ENCODE data around the gene CHST8. TPM values are rescaled to one million over a fixed set of nuclear protein-coding genes. Genes with fewer than 3 reads are reported as not detected.

Gene CHST8
- total RNA-seq, 2 experiments from 2014 or later = not detected

DNA sequence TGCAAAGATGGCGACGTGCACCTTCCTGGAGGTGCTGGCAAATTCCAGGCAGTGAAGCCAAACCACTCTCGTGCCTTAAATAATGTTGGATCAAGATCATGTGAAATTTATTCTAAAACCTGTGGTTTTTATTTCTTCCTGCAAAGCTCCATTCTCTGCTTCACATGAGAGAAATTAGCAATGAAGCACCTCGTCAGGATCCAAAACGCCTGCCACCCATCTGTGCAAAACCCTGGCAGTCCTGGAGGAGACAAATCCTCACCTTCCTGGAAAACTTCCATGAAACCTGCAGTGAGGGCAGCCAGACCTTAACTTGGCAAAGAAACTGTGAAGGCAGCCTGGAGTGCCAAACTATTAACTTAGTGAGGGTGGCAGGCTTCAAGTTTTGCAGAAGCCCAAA lies 47.6 kb downstream of the CHST8 start:
- H3K36me3 Mint-ChIP-seq = no peaks in the 10 kb centered on the region
- peaks cover 8% of the 10 kb centered on the region for H3K27me3 Mint-ChIP-seq
- no peak for DNase-seq
- no peaks in the 10 kb centered on the region for H3K4me1 Mint-ChIP-seq
- H3K27ac Mint-ChIP-seq = no peak overlapping the region
- no peaks in the 10 kb centered on the region for H3K9me3 Mint-ChIP-seq
- H3K4me3 Mint-ChIP-seq = no peak overlapping the region

DNA sequence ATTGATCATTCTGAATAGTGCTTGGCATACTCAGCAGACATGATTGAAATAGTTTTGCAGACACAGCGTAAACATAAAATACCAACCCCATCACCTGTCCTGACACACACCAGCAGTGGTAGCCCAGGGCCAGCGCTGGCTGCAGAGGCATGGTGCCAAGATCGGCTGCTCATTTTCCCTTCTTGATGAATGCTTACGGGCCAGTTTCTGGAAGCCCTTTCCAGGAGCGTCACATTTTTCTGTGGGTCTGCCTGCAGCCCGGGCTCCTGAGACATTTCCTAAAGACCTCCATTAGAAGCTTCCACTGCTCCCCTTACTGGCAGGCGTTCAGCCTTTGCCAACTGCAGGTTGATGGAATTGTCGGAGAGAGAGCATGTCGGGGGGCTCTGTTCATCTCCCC lies 48.6 kb downstream of the CHST8 start:
- no peak overlapping the region for H3K27ac Mint-ChIP-seq
- no peak for DNase-seq
- H3K36me3 Mint-ChIP-seq = no peaks in the 10 kb centered on the region
- no peaks in the 10 kb centered on the region for H3K4me1 Mint-ChIP-seq
- H3K4me3 Mint-ChIP-seq = no peak overlapping the region
- H3K9me3 Mint-ChIP-seq = no peaks in the 10 kb centered on the region
- H3K27me3 Mint-ChIP-seq = peaks cover 5% of the 10 kb centered on the region

DNA sequence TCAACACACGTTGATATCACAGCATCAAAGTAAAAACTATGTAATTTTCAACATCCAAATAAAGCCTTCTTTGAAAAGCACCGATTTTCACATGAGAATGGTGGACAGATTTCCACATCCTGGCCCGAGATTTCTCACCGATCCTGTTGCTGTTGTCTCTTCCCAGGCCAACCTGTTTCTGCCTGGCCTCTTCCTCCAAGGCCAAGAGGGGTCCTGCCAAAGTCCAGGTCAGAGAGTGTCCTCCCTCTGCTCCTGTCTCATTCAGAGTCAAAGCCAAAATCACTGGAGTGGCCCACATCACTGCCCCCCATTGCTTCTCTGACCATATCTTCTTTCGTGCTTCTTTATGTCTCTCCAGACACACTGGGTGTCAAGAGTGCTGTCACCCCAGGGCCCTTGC lies 49.5 kb downstream of the CHST8 start:
- Mint-ChIP-seq H3K36me3 (no peaks in the 10 kb centered on the region), H3K27ac (no peak overlapping the region), H3K4me1 (no peaks in the 10 kb centered on the region), H3K9me3 (no peaks in the 10 kb centered on the region), H3K27me3 (peaks cover 5% of the 10 kb centered on the region), H3K4me3 (no peak overlapping the region)
- DNase-seq = no peak

DNA sequence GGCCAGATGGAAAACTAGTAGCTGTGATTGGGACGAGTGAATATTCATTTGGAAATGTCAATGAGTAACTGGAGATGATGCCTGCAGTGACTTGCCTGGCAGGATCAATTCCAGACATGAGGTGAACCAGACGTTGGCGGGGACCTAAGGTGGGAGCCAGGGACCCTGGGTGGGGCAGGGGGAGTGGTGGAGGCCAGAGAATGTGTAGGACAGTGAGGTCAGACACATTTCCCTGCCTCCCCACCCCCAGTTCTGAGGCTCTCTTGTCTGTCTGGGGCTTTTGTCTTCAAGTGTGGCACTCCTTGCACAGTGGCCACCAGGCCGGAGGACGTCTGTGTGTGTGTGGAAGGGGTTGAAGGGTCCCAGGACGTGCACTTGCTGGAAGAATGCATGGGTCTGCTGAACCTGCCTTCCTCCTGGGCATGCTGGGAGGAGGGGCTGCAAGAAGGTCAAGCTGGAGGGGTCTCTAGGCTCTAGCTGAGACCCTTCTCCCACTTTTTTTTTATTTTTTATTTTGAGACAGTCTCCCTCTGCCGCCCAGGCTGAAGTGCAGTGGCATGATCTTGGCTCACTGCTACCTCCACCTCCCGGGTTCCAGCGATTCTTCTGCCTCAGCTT lies 51.6 kb downstream of the CHST8 start:
- Mint-ChIP-seq H3K9me3 (no peaks in the 10 kb centered on the region), H3K4me3 (no peak overlapping the region), H3K27ac (no peak overlapping the region), H3K36me3 (no peaks in the 10 kb centered on the region), H3K27me3 (peaks cover 7% of the 10 kb centered on the region), H3K4me1 (no peaks in the 10 kb centered on the region)
- no peak for DNase-seq

DNA sequence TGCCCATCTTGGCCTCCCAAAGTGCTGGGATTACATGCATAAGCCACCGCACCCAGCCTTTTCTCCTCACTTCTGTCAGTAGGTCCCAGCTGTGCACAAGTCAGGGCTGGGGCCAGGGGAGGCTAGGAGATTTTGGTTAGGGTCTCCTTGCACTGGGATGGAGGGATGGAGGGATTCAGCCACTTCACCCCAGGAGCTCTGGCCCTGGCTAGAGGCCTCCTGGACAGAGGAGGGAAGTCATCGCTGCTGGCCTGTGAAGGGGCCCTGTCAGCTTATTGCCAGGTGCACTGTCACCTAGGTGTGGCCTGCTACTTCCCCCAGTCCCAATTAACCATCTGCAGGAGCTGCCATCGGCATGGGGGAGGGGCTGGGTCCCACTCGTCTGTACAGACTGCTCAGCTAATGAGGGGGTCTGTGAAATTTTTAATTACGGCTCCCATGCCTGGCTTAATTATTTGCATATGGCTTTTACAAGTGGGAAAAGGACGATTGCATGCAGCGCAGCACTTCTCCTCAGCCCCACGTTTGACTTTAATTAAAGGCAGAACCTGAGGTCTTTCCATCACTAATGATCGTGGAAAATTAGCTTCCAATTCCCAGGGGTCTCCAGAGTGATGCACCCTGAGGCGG lies 52.4 kb downstream of the CHST8 start:
- Mint-ChIP-seq H3K4me1 (no peaks in the 10 kb centered on the region), H3K36me3 (no peaks in the 10 kb centered on the region), H3K27ac (no peak overlapping the region), H3K27me3 (peaks cover 8% of the 10 kb centered on the region), H3K9me3 (no peaks in the 10 kb centered on the region), H3K4me3 (no peak overlapping the region)
- DNase-seq = no peak

DNA sequence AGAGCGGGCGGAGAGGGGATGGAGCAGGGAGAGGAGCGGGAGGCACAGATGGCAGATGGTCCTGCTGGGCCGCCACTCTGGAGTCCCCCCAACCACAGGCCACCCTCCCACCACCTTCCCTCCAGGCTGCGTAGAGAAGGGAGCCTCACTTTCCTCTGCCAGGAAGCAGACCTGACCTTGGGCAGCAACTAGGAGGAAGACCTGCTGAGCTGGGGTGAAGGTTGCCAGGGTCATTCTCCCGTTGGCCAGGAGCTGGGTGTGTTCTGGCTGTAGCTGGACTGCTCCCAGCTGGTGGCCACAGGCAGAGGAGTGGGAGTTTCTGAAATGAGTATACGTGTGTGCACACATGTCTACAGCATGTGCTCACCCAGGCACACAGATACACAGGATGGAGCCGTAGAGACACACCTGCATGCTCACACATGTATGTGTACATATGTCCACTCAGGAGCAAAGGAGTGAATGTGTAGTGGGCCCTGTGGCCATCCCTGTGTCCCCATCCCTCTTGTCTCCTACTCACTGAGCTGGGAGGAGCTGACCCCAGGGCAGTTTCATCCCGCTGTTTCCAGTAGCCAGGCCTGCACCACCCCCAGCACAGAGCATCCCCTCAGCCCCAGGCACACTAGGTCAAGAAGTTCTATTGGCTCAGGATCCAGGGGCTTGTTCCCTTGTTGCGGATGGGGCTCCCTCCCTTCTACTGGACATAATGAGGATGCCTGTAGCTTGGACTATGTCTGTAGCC lies 53.0 kb downstream of the CHST8 start:
- peaks cover 13% of the 10 kb centered on the region for H3K27me3 Mint-ChIP-seq
- no peaks in the 10 kb centered on the region for H3K4me1 Mint-ChIP-seq
- H3K9me3 Mint-ChIP-seq = no peaks in the 10 kb centered on the region
- no peaks in the 10 kb centered on the region for H3K36me3 Mint-ChIP-seq
- no peak overlapping the region for H3K27ac Mint-ChIP-seq
- no peak overlapping the region for H3K4me3 Mint-ChIP-seq
- DNase-seq = no peak

DNA sequence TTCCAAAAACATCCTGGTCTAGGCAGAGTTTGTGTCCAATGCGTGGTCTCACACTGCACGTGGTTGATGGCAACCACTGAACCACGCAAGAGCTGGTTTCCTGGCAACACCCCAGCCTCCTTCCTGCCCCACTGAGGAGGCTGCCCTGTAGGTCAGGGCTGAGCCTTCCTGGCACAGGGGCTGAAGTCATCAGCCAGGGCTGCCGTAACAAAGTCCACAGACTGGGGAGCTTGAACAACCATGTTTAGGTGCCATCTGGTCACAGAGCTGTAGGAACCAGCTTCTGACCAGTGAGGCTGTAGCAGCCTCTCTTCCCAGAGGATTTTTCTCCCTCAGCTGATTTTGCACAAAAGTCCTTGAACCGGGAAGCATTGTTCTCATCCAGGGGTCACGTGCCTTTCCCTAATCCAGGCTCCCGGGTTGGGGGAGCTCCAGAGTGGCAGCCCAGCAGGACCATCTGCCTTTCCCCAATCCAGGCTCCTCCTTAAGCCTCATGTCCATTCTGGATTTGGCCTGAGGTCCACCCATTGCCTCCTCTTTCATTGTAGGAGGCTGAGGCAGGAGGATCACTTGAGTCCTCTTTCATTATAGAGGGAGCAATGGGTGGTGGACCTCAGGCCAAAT lies 53.9 kb downstream of the CHST8 start:
- no peaks in the 10 kb centered on the region for H3K4me1 Mint-ChIP-seq
- no peaks in the 10 kb centered on the region for H3K36me3 Mint-ChIP-seq
- no peak overlapping the region for H3K4me3 Mint-ChIP-seq
- no peaks in the 10 kb centered on the region for H3K9me3 Mint-ChIP-seq
- H3K27me3 Mint-ChIP-seq = peaks cover 15% of the 10 kb centered on the region
- H3K27ac Mint-ChIP-seq = no peak overlapping the region
- DNase-seq = no peak

DNA sequence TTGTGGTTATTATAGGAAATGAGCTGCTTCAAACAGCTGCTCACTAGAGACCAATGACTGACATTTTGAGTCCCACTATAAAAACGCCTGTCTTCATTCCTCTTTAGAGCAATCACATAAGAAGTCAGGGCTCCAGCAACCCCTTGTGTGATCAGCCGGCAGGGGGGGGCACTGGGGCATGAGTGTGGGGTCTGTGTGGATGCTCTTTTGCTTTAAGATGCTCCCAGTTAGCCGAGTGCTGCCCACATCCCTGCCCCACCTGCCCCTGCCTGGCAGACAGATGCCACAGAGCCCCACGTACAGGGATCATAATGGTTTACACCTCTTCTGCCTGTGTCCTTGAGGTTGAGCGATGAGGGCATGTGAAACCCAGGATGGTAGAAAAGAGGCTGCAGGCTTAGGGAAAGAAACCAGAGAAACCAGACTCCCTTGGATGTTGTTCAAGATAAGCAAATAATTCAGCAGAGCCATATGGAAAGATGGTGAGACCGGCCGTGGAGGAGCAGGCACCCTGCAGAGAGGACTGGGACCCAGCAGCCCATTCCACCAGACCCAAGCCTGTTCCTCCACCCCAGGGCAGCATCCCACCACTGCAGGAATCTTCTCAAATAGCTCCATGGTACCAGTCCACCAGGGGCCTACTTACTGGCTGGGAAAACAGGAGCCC lies 55.4 kb downstream of the CHST8 start:
- DNase-seq = no peak

DNA sequence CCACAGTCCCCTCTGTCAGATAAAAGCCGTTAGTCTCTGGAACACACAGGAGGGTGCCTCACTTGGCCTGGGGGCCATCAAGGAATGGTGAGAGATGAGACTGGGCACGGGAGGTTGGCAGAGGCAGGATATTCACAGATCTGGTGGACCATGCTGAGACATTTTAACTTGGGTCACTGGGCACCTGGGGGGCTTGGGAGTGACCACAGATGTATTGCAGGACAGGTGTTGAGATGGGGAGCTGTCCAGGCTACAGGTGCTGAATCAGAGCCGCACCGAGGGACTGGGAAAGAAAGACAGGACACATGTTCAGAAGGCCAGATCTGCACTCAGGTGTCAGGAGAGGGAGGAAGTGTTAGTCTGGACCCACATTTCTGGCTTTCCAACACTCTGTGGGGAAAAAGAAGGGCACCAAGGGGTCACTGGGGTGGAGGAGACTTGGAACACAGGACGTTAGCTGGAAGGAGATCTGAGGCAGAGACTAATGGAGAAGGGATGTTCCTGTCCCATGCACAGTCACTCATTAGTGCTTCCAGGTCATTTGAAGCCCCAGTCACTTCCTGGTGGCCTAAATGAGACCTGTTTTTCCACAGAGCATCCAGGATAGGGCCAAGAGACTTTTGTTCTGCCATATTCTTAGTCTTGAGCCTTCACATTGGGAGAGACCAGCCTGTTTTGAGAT lies 56.1 kb downstream of the CHST8 start:
- Mint-ChIP-seq H3K27me3 (peaks cover 21% of the 10 kb centered on the region), H3K27ac (no peak overlapping the region)
- no peak for DNase-seq

More for the DNA sequence above, 55.4 kb downstream of the CHST8 start:
- Mint-ChIP-seq H3K36me3 (no peaks in the 10 kb centered on the region), H3K27ac (no peak overlapping the region), H3K4me1 (no peaks in the 10 kb centered on the region), H3K27me3 (peaks cover 15% of the 10 kb centered on the region), H3K4me3 (no peak overlapping the region), H3K9me3 (no peaks in the 10 kb centered on the region)

DNA sequence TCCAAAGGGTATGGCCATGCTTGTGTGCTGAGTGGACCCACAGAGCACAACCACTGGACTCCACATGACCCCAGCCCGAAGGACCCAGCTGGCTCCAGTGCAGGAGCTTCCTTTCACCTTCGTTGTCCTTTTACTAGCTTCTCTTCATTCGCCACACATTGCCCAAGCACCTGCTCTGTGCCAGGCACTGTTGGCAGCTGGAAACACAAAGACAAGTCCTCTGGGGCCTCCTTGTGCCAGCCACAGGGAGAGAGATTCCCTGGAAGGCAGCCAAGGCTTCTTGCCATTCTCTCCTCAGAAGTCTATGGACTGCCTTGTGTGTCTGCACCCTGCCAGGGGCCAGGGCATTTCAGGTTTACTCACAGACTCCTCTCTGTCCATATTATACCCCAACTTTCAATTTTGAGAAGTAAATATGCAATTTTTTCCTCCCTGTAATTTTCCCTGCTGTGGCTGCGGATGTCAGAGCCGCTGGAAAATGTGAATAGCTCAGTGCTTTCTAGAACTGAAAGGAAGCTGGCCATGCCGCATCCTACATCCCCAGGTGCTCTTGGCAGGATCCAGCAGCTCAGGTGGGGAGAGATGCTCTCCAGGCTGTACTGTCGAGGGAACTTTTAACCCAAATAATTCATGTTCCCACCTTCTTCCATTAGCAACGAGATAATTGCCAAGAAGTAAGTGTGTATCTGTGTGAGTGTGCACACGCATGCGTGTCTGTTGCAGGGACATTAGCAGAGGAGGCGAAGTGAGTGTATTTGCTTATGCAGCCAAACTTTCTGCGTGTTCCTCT lies 57.2 kb downstream of the CHST8 start:
- no peak for DNase-seq
- Mint-ChIP-seq H3K27ac (no peak overlapping the region), H3K4me1 (no peaks in the 10 kb centered on the region), H3K27me3 (peaks cover 29% of the 10 kb centered on the region), H3K9me3 (no peaks in the 10 kb centered on the region), H3K36me3 (no peaks in the 10 kb centered on the region), H3K4me3 (no peak overlapping the region)

More for the DNA sequence above, 56.1 kb downstream of the CHST8 start:
- H3K4me1 Mint-ChIP-seq = no peaks in the 10 kb centered on the region
- H3K36me3 Mint-ChIP-seq = no peaks in the 10 kb centered on the region
- no peaks in the 10 kb centered on the region for H3K9me3 Mint-ChIP-seq
- H3K4me3 Mint-ChIP-seq = no peak overlapping the region

DNA sequence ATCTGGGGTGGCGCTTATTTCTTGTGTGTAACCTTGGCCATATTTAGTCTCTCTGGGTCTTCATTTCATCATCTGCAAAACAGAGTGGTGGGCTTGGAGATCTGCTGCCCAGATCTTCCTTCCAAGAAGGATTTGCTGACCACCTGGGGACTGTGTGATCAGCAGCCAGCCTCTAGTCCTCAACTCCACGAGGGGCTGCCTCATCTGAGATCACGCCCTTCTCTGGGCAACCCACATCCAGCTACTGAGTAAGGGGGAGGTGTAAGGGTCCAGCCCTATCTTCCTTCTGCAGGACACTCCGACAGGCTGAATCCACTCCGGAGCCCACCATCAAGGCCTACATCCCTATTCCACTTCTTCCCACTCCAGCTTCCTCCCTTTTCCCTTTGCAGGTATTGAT lies 57.9 kb downstream of the CHST8 start:
- no peaks in the 10 kb centered on the region for H3K36me3 Mint-ChIP-seq
- peaks cover 33% of the 10 kb centered on the region for H3K27me3 Mint-ChIP-seq
- no peak for DNase-seq
- H3K4me1 Mint-ChIP-seq = no peaks in the 10 kb centered on the region
- no peaks in the 10 kb centered on the region for H3K9me3 Mint-ChIP-seq
- no peak overlapping the region for H3K4me3 Mint-ChIP-seq
- no peak overlapping the region for H3K27ac Mint-ChIP-seq

DNA sequence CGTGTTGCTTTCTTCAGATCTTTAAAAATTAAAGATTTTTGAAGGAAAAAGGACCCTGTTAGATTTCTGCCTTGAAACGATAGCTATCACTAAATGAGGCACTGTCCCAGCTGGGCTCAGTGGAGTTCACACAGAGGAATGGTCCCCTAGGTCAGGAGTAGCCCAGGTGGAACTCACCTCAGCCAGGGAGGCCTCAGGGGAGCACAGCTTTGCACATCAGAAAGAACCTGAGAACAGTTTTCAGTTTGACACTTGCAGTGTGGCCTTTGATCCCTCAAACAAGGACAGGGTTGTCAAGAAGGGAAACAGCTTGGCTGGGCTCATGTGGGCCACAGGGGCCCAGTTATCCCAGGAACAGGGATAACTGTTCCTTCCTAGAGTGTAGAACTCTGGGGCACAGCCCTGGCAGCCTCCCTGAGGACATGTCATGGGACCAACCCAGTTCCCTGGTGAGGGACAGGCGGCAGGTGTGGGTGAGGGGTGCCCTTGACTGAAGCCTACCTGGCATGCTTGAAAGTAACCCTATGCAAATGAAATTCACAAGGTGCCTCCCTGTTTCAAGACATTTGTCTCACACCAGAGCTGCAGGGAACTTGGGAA lies 59.4 kb downstream of the CHST8 start:
- no peak for DNase-seq
- H3K36me3 Mint-ChIP-seq = no peaks in the 10 kb centered on the region
- H3K9me3 Mint-ChIP-seq = no peaks in the 10 kb centered on the region
- H3K27me3 Mint-ChIP-seq = peaks cover 43% of the 10 kb centered on the region
- H3K4me1 Mint-ChIP-seq = no peaks in the 10 kb centered on the region
- H3K4me3 Mint-ChIP-seq = no peak overlapping the region
- H3K27ac Mint-ChIP-seq = no peak overlapping the region

DNA sequence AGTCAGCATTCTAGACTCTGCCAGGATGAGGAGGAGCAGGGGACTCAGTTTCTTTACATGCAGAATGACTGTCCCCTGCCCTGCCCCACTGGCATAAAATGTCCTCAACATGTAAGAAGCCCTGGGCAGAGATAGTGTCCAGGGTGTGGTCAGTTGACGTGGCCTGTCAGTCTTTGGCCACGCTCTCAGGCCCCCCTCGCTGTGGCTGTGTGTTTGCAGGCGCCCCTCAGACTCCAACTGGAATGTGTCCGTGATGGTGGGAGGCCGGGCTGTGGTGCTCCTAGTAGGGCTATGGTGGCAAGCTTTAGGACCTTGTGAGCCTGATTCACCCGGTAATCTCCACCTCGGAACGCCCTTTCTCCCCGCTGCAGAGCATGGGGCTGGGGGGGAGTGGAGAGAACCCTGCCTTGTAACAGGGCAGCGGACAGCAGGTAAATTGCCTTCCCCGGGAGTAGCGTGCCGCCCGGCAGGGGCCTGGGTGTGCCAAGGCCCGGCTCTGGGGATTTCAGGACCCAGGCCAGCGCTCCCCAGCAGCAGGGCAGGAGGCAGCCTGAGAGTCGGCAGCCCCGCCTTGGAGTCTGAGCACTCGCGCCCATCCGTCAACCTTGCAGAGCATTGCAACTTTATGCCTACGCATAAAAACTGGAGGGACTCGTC lies 62.3 kb downstream of the CHST8 start:
- no peak overlapping the region for H3K27ac Mint-ChIP-seq
- DNase-seq = no peak
- no peaks in the 10 kb centered on the region for H3K36me3 Mint-ChIP-seq
- H3K4me3 Mint-ChIP-seq = no peak overlapping the region
- no peaks in the 10 kb centered on the region for H3K4me1 Mint-ChIP-seq
- peaks cover 47% of the 10 kb centered on the region for H3K27me3 Mint-ChIP-seq
- H3K9me3 Mint-ChIP-seq = no peaks in the 10 kb centered on the region

Data from activated naive CD8-positive, alpha-beta T cell treated with anti-CD3 and anti-CD28 coated beads for 36 hours (primary cell).